Gastrocnemius medialis (tissue), 4 donors: ENCODE measurements around the gene CLEC2D. TPM values are rescaled to one million over a fixed set of nuclear protein-coding genes. Genes with fewer than 3 reads are reported as not detected.

Experiments
- ATAC-seq, 2 donors: fragments of 150-250 bp; one replicate each; pipeline ENCODE4 v1.9.1; 2016
- DNase-seq, 2 donors: peaks; one replicate each; pipeline ENCODE4 v3.0.0-alpha.2; 2019
- H3K27ac ChIP-seq, 4 donors: fragments of 200-600 bp; sonication (generic); 1 replicate in 1 of 4; 2 replicates in 3 of 4; pipeline ENCODE4 v1.5.1; 2016 to 2018; ENCODE audit warnings: mild to moderate bottlenecking in 2 of 4, moderate library complexity in 1 of 4
- H3K27me3 ChIP-seq, 3 donors: fragments of 200-600 bp; sonication (generic) in 2 of 3; 1 replicate in 1 of 3; 2 replicates in 2 of 3; pipeline versions ENCODE4 v1.5.1 to v1.6.0; 2016 to 2019; ENCODE audit warnings: mild to moderate bottlenecking in 1 of 3, moderate library complexity in 1 of 3
- H3K36me3 ChIP-seq, 2 donors: fragments of 200-600 bp; sonication (generic) in 1 of 2; one replicate each; pipeline ENCODE4 v1.5.1; 2017 to 2018
- H3K4me1 ChIP-seq, 2 donors: fragments of 200-600 bp; sonication (generic) in 1 of 2; one replicate each; pipeline ENCODE4 v1.5.1; 2016 to 2017; ENCODE audit warnings: mild to moderate bottlenecking in 2 of 2
- H3K4me3 ChIP-seq, 4 donors: fragments of 200-600 bp; sonication (generic) in 3 of 4; 1 replicate in 1 of 4; 2 replicates in 3 of 4; pipeline ENCODE4 v1.5.1; 2016 to 2019; ENCODE audit warnings: mild to moderate bottlenecking in 2 of 4
- H3K9me3 ChIP-seq, 3 donors: fragments of 200-600 bp; sonication (generic) in 2 of 3; 1 replicate in 1 of 3; 2 replicates in 2 of 3; pipeline ENCODE4 v1.5.1; 2016 to 2019
- CTCF ChIP-seq, 5 experiments: fragments of 450-650 bp in 3 of 5; fragments of 200-600 bp in 2 of 5; sonication (generic) in 2 of 5; IDR thresholded peaks in 4 of 5; conservative IDR thresholded peaks in 1 of 5; 1 replicate in 4 of 5; 2 replicates in 1 of 5; pipeline ENCODE4 v1.5.1; 2016 to 2019; ENCODE audit warnings: antibody characterized with exemption in 5 of 5, mild to moderate bottlenecking in 3 of 5, moderate library complexity in 3 of 5
- POLR2A ChIP-seq, 2 donors: fragments of 450-650 bp; IDR thresholded peaks; one replicate each; pipeline ENCODE4 v1.6.1; 2017; ENCODE audit warnings: antibody characterized with exemption in 2 of 2, mild to moderate bottlenecking in 2 of 2, moderate library complexity in 2 of 2
- in situ Hi-C, 4 donors: fragments of 200-750 bp; cut with MboI; loops; one replicate each; pipeline versions ENCODE4 v1.15.0 to v1.8.0; 2017; ENCODE audit warnings: low sequenced_read_pairs in 4 of 4
- intact Hi-C: fragments of 100-400 bp; cut with DNase I; formaldehyde crosslinking; loops from one replicate; pipeline ENCODE4 v1.15.1; 2023; ENCODE audit warnings: low total_unique reads
- total RNA-seq, 4 donors: library from RNA; depleted of rRNA; stranded (reverse); fragments of >200 nt; gene quantifications; one replicate each; pipeline versions ENCODE4 v1.1.0 to v1.2.3, GENCODE V29; 2016

The CLEC2D gene
- total RNA-seq, 4 donors from 2014 or later, result 0.29 to 2.1 (median 0.58) TPM

GRCh38 chr12:9730591-9730990 lies 61.1 kb downstream of the CLEC2D start:
- ATAC-seq (no peak), DNase-seq (no peak)
- intact Hi-C loops, result no loop called here
- in situ Hi-C loops, result no loop called here
- H3K9me3 ChIP-seq, result no peaks in the 10 kb centered on the region
- H3K36me3 ChIP-seq, result no peaks in the 10 kb centered on the region
- no peak overlapping the region for H3K4me3 ChIP-seq
- TF ChIP-seq POLR2A (IDR thresholded peaks at IDR 0.05) (no peak), CTCF (IDR thresholded peaks at IDR 0.05 in 4 of 5, conservative IDR thresholded peaks at IDR 0.05 in 1 of 5) (no peak)
- no peak overlapping the region for H3K27ac ChIP-seq
- no peaks in the 10 kb centered on the region for H3K27me3 ChIP-seq
- H3K4me1 ChIP-seq, result no peaks in the 10 kb centered on the region

GRCh38 chr12:9731393-9731792 lies 61.9 kb downstream of the CLEC2D start:
- intact Hi-C loops (no loop called here), in situ Hi-C loops (no loop called here)
- H3K9me3 ChIP-seq, result no peaks in the 10 kb centered on the region
- DNase-seq (no peak), ATAC-seq (no peak)
- no peak overlapping the region for H3K27ac ChIP-seq
- no peaks in the 10 kb centered on the region for H3K36me3 ChIP-seq
- no peaks in the 10 kb centered on the region for H3K27me3 ChIP-seq
- TF ChIP-seq CTCF (IDR thresholded peaks at IDR 0.05 in 4 of 5, conservative IDR thresholded peaks at IDR 0.05 in 1 of 5) (no peak), POLR2A (IDR thresholded peaks at IDR 0.05) (no peak)
- no peak overlapping the region for H3K4me3 ChIP-seq
- no peaks in the 10 kb centered on the region for H3K4me1 ChIP-seq

GRCh38 chr12:9731797-9732196 lies 62.3 kb downstream of the CLEC2D start:
- intact Hi-C loops, result no loop called here
- no peak overlapping the region for H3K27ac ChIP-seq
- H3K4me1 ChIP-seq, result no peaks in the 10 kb centered on the region
- H3K27me3 ChIP-seq, result no peaks in the 10 kb centered on the region
- in situ Hi-C loops, result no loop called here
- no peaks in the 10 kb centered on the region for H3K36me3 ChIP-seq
- H3K4me3 ChIP-seq, result no peak overlapping the region
- no peaks in the 10 kb centered on the region for H3K9me3 ChIP-seq
- DNase-seq (no peak), ATAC-seq (no peak)
- no peak for TF ChIP-seq CTCF (IDR thresholded peaks at IDR 0.05 in 4 of 5, conservative IDR thresholded peaks at IDR 0.05 in 1 of 5)

- Histone ChIP-seq H3K4me3 (no peak within 1 kb of the TSS), H3K27me3 (no peaks in the 10 kb centered on the region), H3K27ac (no peak within 1 kb of the TSS), H3K4me1 (peaks cover 0 to under 1% of the 10 kb centered on the region in 2 donors), H3K9me3 (no peaks in the 10 kb centered on the region), H3K36me3 (no peaks in the 10 kb centered on the region)
- DNase-seq, result no peak
- TF ChIP-seq POLR2A (IDR thresholded peaks at IDR 0.05) (no peak), CTCF (IDR thresholded peaks at IDR 0.05 in 4 of 5, conservative IDR thresholded peaks at IDR 0.05 in 1 of 5) (no peak)
- intact Hi-C loops (no loop called here), in situ Hi-C loops (no loop called here)
- ATAC-seq, result no peak
Measured at GRCh38 chr12:9732921-9733461, 63.5 kb downstream of the CLEC2D start, which contains the start of gene CLECL1. TSS of gene CLECL1 (minus strand) at chr12:9733097.

- Histone ChIP-seq H3K9me3 (no peaks in the 10 kb centered on the region), H3K4me1 (peaks cover 0 to 6% of the 10 kb centered on the region in 2 donors), H3K36me3 (no peaks in the 10 kb centered on the region), H3K4me3 (no peak overlapping the region), H3K27ac (no peak overlapping the region), H3K27me3 (no peaks in the 10 kb centered on the region)
- ATAC-seq, result no peak
- no peak for TF ChIP-seq POLR2A (IDR thresholded peaks at IDR 0.05)
- no peak for TF ChIP-seq CTCF (IDR thresholded peaks at IDR 0.05 in 4 of 5, conservative IDR thresholded peaks at IDR 0.05 in 1 of 5)
- in situ Hi-C loops, result no loop called here
- no peak for DNase-seq
- intact Hi-C loops, result no loop called here
Measured at GRCh38 chr12:9735601-9736000, 66.1 kb downstream of the CLEC2D start.
